Measurements from ENCODE around the gene PDGFC. TPM values are rescaled to one million over a fixed set of nuclear protein-coding genes. Genes with fewer than 3 reads are reported as not detected.

PDGFC gene
- total RNA-seq, 3 donors from 2014 or later, result 0.05 to 0.40 TPM; not detected in 1

- H3K9me3 Mint-ChIP-seq, result peaks cover 2% of the 10 kb centered on the region
- no peak overlapping the region for H3K4me3 Mint-ChIP-seq
- no peak for ATAC-seq
- H3K36me3 Mint-ChIP-seq (ENCODE audit: insufficient read depth), result no peaks in the 10 kb centered on the region
- H3K27me3 Mint-ChIP-seq (ENCODE audit: low read depth), result no peaks in the 10 kb centered on the region
- DNase-seq, result no peak
- no peaks in the 10 kb centered on the region for H3K4me1 Mint-ChIP-seq (ENCODE audit: low read depth)
Observed at GRCh38 chr4:156829201-156829873, 142.3 kb downstream of the PDGFC start.

- H3K27me3 Mint-ChIP-seq (ENCODE audit: low read depth), result no peaks in the 10 kb centered on the region
- H3K4me1 Mint-ChIP-seq (ENCODE audit: low read depth), result no peaks in the 10 kb centered on the region
- DNase-seq (no peak), ATAC-seq (no peak)
- no peak overlapping the region for H3K4me3 Mint-ChIP-seq
- no peaks in the 10 kb centered on the region for H3K36me3 Mint-ChIP-seq (ENCODE audit: insufficient read depth)
- H3K9me3 Mint-ChIP-seq, result no peaks in the 10 kb centered on the region
Observed at GRCh38 chr4:156827519-156827918, 144.1 kb downstream of the PDGFC start.

- Mint-ChIP-seq H3K4me1 (ENCODE audit: low read depth) (no peaks in the 10 kb centered on the region), H3K9me3 (no peaks in the 10 kb centered on the region)
Observed at GRCh38 chr4:156825074-156825473, 146.5 kb downstream of the PDGFC start.

GRCh38 chr4:156824451-156825060 is 147.0 kb downstream of the PDGFC start:
- Mint-ChIP-seq H3K36me3 (ENCODE audit: insufficient read depth) (no peaks in the 10 kb centered on the region), H3K27me3 (ENCODE audit: low read depth) (no peaks in the 10 kb centered on the region), H3K4me3 (no peak overlapping the region), H3K9me3 (no peaks in the 10 kb centered on the region), H3K4me1 (ENCODE audit: low read depth) (no peaks in the 10 kb centered on the region)
- ATAC-seq, result no peak
- no peak for DNase-seq

More at GRCh38 chr4:156825074-156825473, 146.5 kb downstream of the PDGFC start:
- no peak for ATAC-seq
- no peaks in the 10 kb centered on the region for H3K36me3 Mint-ChIP-seq (ENCODE audit: insufficient read depth)
- no peaks in the 10 kb centered on the region for H3K27me3 Mint-ChIP-seq (ENCODE audit: low read depth)
- no peak overlapping the region for H3K4me3 Mint-ChIP-seq
- no peak for DNase-seq

GRCh38 chr4:156820931-156821330 is 150.7 kb downstream of the PDGFC start:
- no peaks in the 10 kb centered on the region for H3K4me1 Mint-ChIP-seq (ENCODE audit: low read depth)
- no peak for ATAC-seq
- no peaks in the 10 kb centered on the region for H3K27me3 Mint-ChIP-seq (ENCODE audit: low read depth)
- H3K36me3 Mint-ChIP-seq (ENCODE audit: insufficient read depth), result no peaks in the 10 kb centered on the region
- no peak overlapping the region for H3K4me3 Mint-ChIP-seq
- no peak for DNase-seq
- no peaks in the 10 kb centered on the region for H3K9me3 Mint-ChIP-seq

- H3K4me3 Mint-ChIP-seq, result no peak overlapping the region
- no peaks in the 10 kb centered on the region for H3K4me1 Mint-ChIP-seq (ENCODE audit: low read depth)
- H3K36me3 Mint-ChIP-seq (ENCODE audit: insufficient read depth), result no peaks in the 10 kb centered on the region
- no peaks in the 10 kb centered on the region for H3K27me3 Mint-ChIP-seq (ENCODE audit: low read depth)
- ATAC-seq (no peak), DNase-seq (no peak)
- no peaks in the 10 kb centered on the region for H3K9me3 Mint-ChIP-seq
Observed at GRCh38 chr4:156816360-156816755, 155.2 kb downstream of the PDGFC start.

GRCh38 chr4:156815717-156816359 is 155.8 kb downstream of the PDGFC start:
- DNase-seq (no peak), ATAC-seq (no peak)

GRCh38 chr4:156811963-156812362 is 159.6 kb downstream of the PDGFC start:
- DNase-seq, result no peak
- no peak overlapping the region for H3K4me3 Mint-ChIP-seq
- no peaks in the 10 kb centered on the region for H3K4me1 Mint-ChIP-seq (ENCODE audit: low read depth)
- H3K36me3 Mint-ChIP-seq (ENCODE audit: insufficient read depth), result no peaks in the 10 kb centered on the region
- no peaks in the 10 kb centered on the region for H3K9me3 Mint-ChIP-seq
- no peak for ATAC-seq
- no peaks in the 10 kb centered on the region for H3K27me3 Mint-ChIP-seq (ENCODE audit: low read depth)

More at GRCh38 chr4:156815717-156816359, 155.8 kb downstream of the PDGFC start:
- H3K9me3 Mint-ChIP-seq, result no peaks in the 10 kb centered on the region
- no peaks in the 10 kb centered on the region for H3K27me3 Mint-ChIP-seq (ENCODE audit: low read depth)
- no peaks in the 10 kb centered on the region for H3K4me1 Mint-ChIP-seq (ENCODE audit: low read depth)
- H3K4me3 Mint-ChIP-seq, result no peak overlapping the region
- H3K36me3 Mint-ChIP-seq (ENCODE audit: insufficient read depth), result no peaks in the 10 kb centered on the region

- no peaks in the 10 kb centered on the region for H3K9me3 Mint-ChIP-seq
- no peaks in the 10 kb centered on the region for H3K27me3 Mint-ChIP-seq (ENCODE audit: low read depth)
- H3K4me3 Mint-ChIP-seq, result no peak overlapping the region
Observed at GRCh38 chr4:156811286-156811685, 160.3 kb downstream of the PDGFC start.

GRCh38 chr4:156805696-156806095 is 165.9 kb downstream of the PDGFC start:
- no peak for DNase-seq
- Mint-ChIP-seq H3K9me3 (no peaks in the 10 kb centered on the region), H3K4me3 (no peak overlapping the region), H3K4me1 (ENCODE audit: low read depth) (no peaks in the 10 kb centered on the region), H3K27me3 (ENCODE audit: low read depth) (no peaks in the 10 kb centered on the region), H3K36me3 (ENCODE audit: insufficient read depth) (no peaks in the 10 kb centered on the region)
- no peak for ATAC-seq

More at GRCh38 chr4:156811286-156811685, 160.3 kb downstream of the PDGFC start:
- no peak for DNase-seq
- no peaks in the 10 kb centered on the region for H3K36me3 Mint-ChIP-seq (ENCODE audit: insufficient read depth)
- H3K4me1 Mint-ChIP-seq (ENCODE audit: low read depth), result no peaks in the 10 kb centered on the region
- ATAC-seq, result no peak

GRCh38 chr4:156803056-156803455 is 168.5 kb downstream of the PDGFC start:
- no peaks in the 10 kb centered on the region for H3K4me1 Mint-ChIP-seq (ENCODE audit: low read depth)
- no peak for ATAC-seq

GRCh38 chr4:156800463-156800862 is 171.1 kb downstream of the PDGFC start:
- H3K27me3 Mint-ChIP-seq (ENCODE audit: low read depth), result no peaks in the 10 kb centered on the region
- H3K4me1 Mint-ChIP-seq (ENCODE audit: low read depth), result no peaks in the 10 kb centered on the region
- H3K4me3 Mint-ChIP-seq, result no peak overlapping the region
- H3K36me3 Mint-ChIP-seq (ENCODE audit: insufficient read depth), result no peaks in the 10 kb centered on the region
- DNase-seq (no peak), ATAC-seq (no peak)
- H3K9me3 Mint-ChIP-seq, result no peaks in the 10 kb centered on the region

More at GRCh38 chr4:156803056-156803455, 168.5 kb downstream of the PDGFC start:
- DNase-seq, result no peak
- Mint-ChIP-seq H3K36me3 (ENCODE audit: insufficient read depth) (no peaks in the 10 kb centered on the region), H3K27me3 (ENCODE audit: low read depth) (no peaks in the 10 kb centered on the region), H3K9me3 (no peaks in the 10 kb centered on the region), H3K4me3 (no peak overlapping the region)

- no peaks in the 10 kb centered on the region for H3K36me3 Mint-ChIP-seq (ENCODE audit: insufficient read depth)
- ATAC-seq (no peak), DNase-seq (no peak)
- no peaks in the 10 kb centered on the region for H3K27me3 Mint-ChIP-seq (ENCODE audit: low read depth)
- no peaks in the 10 kb centered on the region for H3K9me3 Mint-ChIP-seq
- H3K4me1 Mint-ChIP-seq (ENCODE audit: low read depth), result no peaks in the 10 kb centered on the region
- no peak overlapping the region for H3K4me3 Mint-ChIP-seq
Observed at GRCh38 chr4:156799121-156799589, 172.4 kb downstream of the PDGFC start.

GRCh38 chr4:156798438-156798837 is 173.2 kb downstream of the PDGFC start:
- Mint-ChIP-seq H3K27me3 (ENCODE audit: low read depth) (no peaks in the 10 kb centered on the region), H3K36me3 (ENCODE audit: insufficient read depth) (no peaks in the 10 kb centered on the region), H3K4me3 (no peak overlapping the region), H3K9me3 (no peaks in the 10 kb centered on the region), H3K4me1 (ENCODE audit: low read depth) (no peaks in the 10 kb centered on the region)
- no peak for ATAC-seq
- no peak for DNase-seq

GRCh38 chr4:156797206-156797605 is 174.4 kb downstream of the PDGFC start:
- Mint-ChIP-seq H3K9me3 (no peaks in the 10 kb centered on the region), H3K4me1 (ENCODE audit: low read depth) (no peaks in the 10 kb centered on the region), H3K36me3 (ENCODE audit: insufficient read depth) (no peaks in the 10 kb centered on the region), H3K27me3 (ENCODE audit: low read depth) (no peaks in the 10 kb centered on the region), H3K4me3 (no peak overlapping the region)
- ATAC-seq, result no peak
- no peak for DNase-seq
